ENCODE results near the gene SLC8A3.

DNA sequence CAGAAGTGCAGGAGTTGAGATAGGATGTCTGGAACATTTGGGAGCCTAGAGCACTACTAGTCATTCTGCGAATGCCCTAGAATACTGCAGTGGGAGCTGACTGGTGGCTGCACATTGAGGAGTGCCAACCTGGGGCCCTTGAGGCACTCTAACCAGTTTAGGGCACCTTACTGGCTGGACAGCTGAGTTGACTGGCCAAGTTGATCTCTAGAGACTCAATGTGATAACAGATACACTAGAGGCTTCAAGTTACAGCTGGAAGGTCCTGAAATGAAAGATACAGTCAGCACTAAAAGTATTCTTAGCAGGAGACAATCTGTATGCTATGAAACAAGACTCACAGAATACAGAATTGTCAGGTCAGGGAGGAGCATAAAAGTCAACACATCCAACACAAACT lies 8.0 kb downstream of the SLC8A3 start:
- TF ChIP-seq, protein P1, sequence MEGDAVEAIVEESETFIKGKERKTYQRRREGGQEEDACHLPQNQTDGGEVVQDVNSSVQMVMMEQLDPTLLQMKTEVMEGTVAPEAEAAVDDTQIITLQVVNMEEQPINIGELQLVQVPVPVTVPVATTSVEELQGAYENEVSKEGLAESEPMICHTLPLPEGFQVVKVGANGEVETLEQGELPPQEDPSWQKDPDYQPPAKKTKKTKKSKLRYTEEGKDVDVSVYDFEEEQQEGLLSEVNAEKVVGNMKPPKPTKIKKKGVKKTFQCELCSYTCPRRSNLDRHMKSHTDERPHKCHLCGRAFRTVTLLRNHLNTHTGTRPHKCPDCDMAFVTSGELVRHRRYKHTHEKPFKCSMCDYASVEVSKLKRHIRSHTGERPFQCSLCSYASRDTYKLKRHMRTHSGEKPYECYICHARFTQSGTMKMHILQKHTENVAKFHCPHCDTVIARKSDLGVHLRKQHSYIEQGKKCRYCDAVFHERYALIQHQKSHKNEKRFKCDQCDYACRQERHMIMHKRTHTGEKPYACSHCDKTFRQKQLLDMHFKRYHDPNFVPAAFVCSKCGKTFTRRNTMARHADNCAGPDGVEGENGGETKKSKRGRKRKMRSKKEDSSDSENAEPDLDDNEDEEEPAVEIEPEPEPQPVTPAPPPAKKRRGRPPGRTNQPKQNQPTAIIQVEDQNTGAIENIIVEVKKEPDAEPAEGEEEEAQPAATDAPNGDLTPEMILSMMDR (conservative IDR thresholded peaks at IDR 0.05; ENCODE audit: low read length), result no peak
- no peak for TF ChIP-seq EZH2phosphoT487 (IDR thresholded peaks at IDR 0.05; ENCODE audit: borderline replicate concordance)

Data from Loucy (cell line).